Neural progenitor cell (in vitro differentiated cells): ENCODE results near the gene FHIP1A. TPM values are rescaled to one million over a fixed set of nuclear protein-coding genes. Genes with fewer than 3 reads are reported as not detected.

Experiments
- DNase-seq: peaks from one replicate; pipeline ENCODE4 v3.0.0-alpha.2; 2016; ENCODE audit warnings: low spot score
- H2AFZ ChIP-seq: fragments of 200-600 bp; sonication (generic); replicated peaks from 2 replicates; pipeline ENCODE4 v1.6.1; 2016; ENCODE audit warnings: antibody characterized with exemption
- H3F3A ChIP-seq: fragments of 200-600 bp; sonication (generic); 2 replicates; pipeline ENCODE4 v1.6.1; 2016; ENCODE audit warnings: antibody characterized with exemption, low read depth
- H3K27ac ChIP-seq: fragments of 200-600 bp; sonication (generic); 2 replicates; pipeline ENCODE4 v1.5.1; 2016; ENCODE audit warnings: mild to moderate bottlenecking
- H3K27me3 ChIP-seq: fragments of 200-600 bp; sonication (generic); 2 replicates; pipeline ENCODE4 v1.6.1; 2016; ENCODE audit warnings: mild to moderate bottlenecking, moderate library complexity
- H3K36me3 ChIP-seq: fragments of 200-600 bp; sonication (generic); 2 replicates; pipeline ENCODE4 v1.5.1; 2016
- H3K4me1 ChIP-seq: fragments of 200-600 bp; sonication (generic); 2 replicates; pipeline ENCODE4 v1.6.1; 2016; ENCODE audit warnings: mixed run types
- H3K4me2 ChIP-seq: fragments of 200-600 bp; sonication (generic); 2 replicates; pipeline ENCODE4 v1.6.1; 2016
- H3K4me3 ChIP-seq: fragments of 200-600 bp; sonication (generic); 2 replicates; pipeline ENCODE4 v1.5.1; 2016
- H3K79me2 ChIP-seq: fragments of 200-600 bp; sonication (generic); 2 replicates; pipeline ENCODE4 v1.6.1; 2016; ENCODE audit warnings: low read depth
- H3K9ac ChIP-seq: fragments of 200-600 bp; sonication (generic); 2 replicates; pipeline ENCODE4 v1.6.1; 2016
- H3K9me3 ChIP-seq: fragments of 200-600 bp; sonication (generic); 2 replicates; pipeline ENCODE4 v1.5.1; 2016; ENCODE audit warnings: low read depth
- H4K20me1 ChIP-seq: fragments of 200-600 bp; sonication (generic); 2 replicates; pipeline ENCODE4 v1.6.1; 2016; ENCODE audit warnings: low read depth
- H3K27ac Mint-ChIP-seq: 3 replicates; pipeline ENCODE4 v1.8.0; 2021; ENCODE audit warnings: mixed read lengths
- H3K27me3 Mint-ChIP-seq: 2 replicates; pipeline ENCODE4 v1.8.0; 2022; ENCODE audit warnings: low read depth, mild to moderate bottlenecking, inconsistent platforms, moderate library complexity, mixed read lengths; ENCODE audit not compliant: insufficient read depth
- H3K36me3 Mint-ChIP-seq: 3 replicates; pipeline ENCODE4 v1.8.0; 2021; ENCODE audit warnings: mixed read lengths
- H3K4me1 Mint-ChIP-seq: 3 replicates; pipeline ENCODE4 v1.8.0; 2021; ENCODE audit warnings: mixed read lengths
- H3K4me3 Mint-ChIP-seq: 3 replicates; pipeline ENCODE4 v1.8.0; 2021; ENCODE audit warnings: mild to moderate bottlenecking, moderate library complexity, mixed read lengths
- H3K9me3 Mint-ChIP-seq: 3 replicates; pipeline ENCODE4 v1.8.0; 2020; ENCODE audit warnings: mixed read lengths
- CTCF ChIP-seq: fragments of 200-600 bp; sonication (generic); IDR thresholded peaks from 2 replicates; pipeline ENCODE4 v1.5.1; 2017; ENCODE audit warnings: antibody characterized with exemption, mild to moderate bottlenecking
- EZH2 ChIP-seq: fragments of 200-600 bp; sonication (generic); IDR thresholded peaks from 2 replicates; pipeline ENCODE4 v1.6.1; 2017; ENCODE audit warnings: antibody characterized with exemption, mild to moderate bottlenecking, moderate library complexity
- EZH2phosphoT487 ChIP-seq: fragments of 200-600 bp; sonication (generic); IDR thresholded peaks from 2 replicates; pipeline ENCODE4 v1.6.1; 2017; ENCODE audit warnings: antibody characterized with exemption
- total RNA-seq: library from RNA; depleted of rRNA; stranded (reverse); fragments of >200 nt; gene quantifications from 2 replicates; pipeline ENCODE4 v1.2.3, GENCODE V29; 2015; ENCODE audit warnings: low replicate concordance

FHIP1A gene
- total RNA-seq, 1 donor from 2014 or later: 25.7 TPM

DNA sequence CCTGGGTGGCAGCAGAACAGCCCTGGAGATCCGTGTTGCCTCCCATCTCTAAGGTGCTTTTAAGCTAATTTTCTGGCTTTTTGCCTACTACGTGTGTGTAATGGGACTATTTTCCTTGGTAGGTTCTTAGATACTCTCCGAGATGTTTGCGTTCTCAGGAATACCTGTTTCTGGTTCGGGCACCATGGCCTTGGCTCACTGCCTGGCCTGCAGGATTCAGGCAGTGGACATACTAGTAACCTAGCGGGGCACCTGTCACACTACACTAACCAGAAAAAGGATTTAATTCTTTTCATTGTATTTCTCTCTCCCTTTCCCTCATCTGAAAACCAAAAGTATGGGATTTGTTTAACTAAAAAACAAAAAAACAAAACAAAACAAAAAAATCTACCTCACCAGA, 29.2 kb downstream of the FHIP1A start:
- no peaks in the 10 kb centered on the region for H3K9me3 Mint-ChIP-seq
- no peaks in the 10 kb centered on the region for H3K36me3 Mint-ChIP-seq
- H4K20me1 ChIP-seq: no peaks in the 10 kb centered on the region
- no peaks in the 10 kb centered on the region for H3K27me3 ChIP-seq
- no peak overlapping the region for H3K4me2 ChIP-seq
- no peaks in the 10 kb centered on the region for H3K9me3 ChIP-seq
- H3F3A ChIP-seq: no peaks in the 10 kb centered on the region
- H3K27ac Mint-ChIP-seq: no peak overlapping the region
- H3K27ac ChIP-seq: no peak overlapping the region
- H3K79me2 ChIP-seq: no peaks in the 10 kb centered on the region
- H3K36me3 ChIP-seq: no peaks in the 10 kb centered on the region
- no peak overlapping the region for H3K4me3 Mint-ChIP-seq
- H2AFZ ChIP-seq: no peak overlapping the region
- H3K4me1 Mint-ChIP-seq: peaks cover 11% of the 10 kb centered on the region
- H3K9ac ChIP-seq: no peak overlapping the region
- H3K4me1 ChIP-seq: peaks cover 8% of the 10 kb centered on the region
- no peak for TF ChIP-seq CTCF
- no peak for TF ChIP-seq EZH2
- TF ChIP-seq EZH2phosphoT487: no peak
- H3K27me3 Mint-ChIP-seq: peaks cover 2% of the 10 kb centered on the region
- DNase-seq: no peak
- no peak overlapping the region for H3K4me3 ChIP-seq

- Histone ChIP-seq H3K27ac (no peak overlapping the region), H3K9me3 (no peaks in the 10 kb centered on the region), H3K27me3 (no peaks in the 10 kb centered on the region), H2AFZ (no peak overlapping the region), H3F3A (no peaks in the 10 kb centered on the region), H3K79me2 (no peaks in the 10 kb centered on the region), H3K4me1 (peaks cover 8% of the 10 kb centered on the region), H3K4me3 (no peak overlapping the region), H3K36me3 (no peaks in the 10 kb centered on the region), H3K9ac (no peak overlapping the region), H4K20me1 (no peaks in the 10 kb centered on the region), H3K4me2 (no peak overlapping the region)
- Mint-ChIP-seq H3K9me3 (no peaks in the 10 kb centered on the region), H3K4me1 (peaks cover 11% of the 10 kb centered on the region), H3K36me3 (no peaks in the 10 kb centered on the region), H3K27ac (no peak overlapping the region), H3K27me3 (peaks cover 2% of the 10 kb centered on the region), H3K4me3 (no peak overlapping the region)
- DNase-seq: no peak
- TF ChIP-seq CTCF (no peak), EZH2 (no peak), EZH2phosphoT487 (no peak)
Measured at GRCh38 chr4:151439320-151439719, 30.3 kb downstream of the FHIP1A start.

DNA sequence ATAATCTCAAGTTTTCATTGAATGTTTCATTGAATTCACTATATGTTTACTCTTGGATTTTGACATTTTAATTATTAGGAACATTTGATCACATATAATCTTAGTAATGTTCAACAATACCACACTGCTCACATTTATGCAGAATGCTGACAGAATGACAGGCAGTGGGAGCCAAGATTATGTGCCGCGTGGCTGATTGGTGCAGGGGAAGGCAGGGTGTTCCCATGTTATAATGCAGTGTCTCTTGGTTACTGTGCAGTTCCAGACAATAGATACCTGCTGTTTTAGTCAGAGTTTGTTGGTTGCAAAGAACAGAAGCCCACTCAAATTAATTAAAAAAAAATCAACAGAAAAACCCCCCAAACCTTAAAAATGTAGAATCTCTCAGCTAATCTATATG, 33.0 kb downstream of the FHIP1A start:
- Histone ChIP-seq H3K4me2 (no peak overlapping the region), H3K4me3 (no peak overlapping the region), H3K9ac (no peak overlapping the region), H3F3A (no peaks in the 10 kb centered on the region), H3K9me3 (no peaks in the 10 kb centered on the region), H2AFZ (no peak overlapping the region), H3K36me3 (no peaks in the 10 kb centered on the region), H3K4me1 (peaks cover 8% of the 10 kb centered on the region), H3K27me3 (no peaks in the 10 kb centered on the region), H3K79me2 (no peaks in the 10 kb centered on the region), H4K20me1 (no peaks in the 10 kb centered on the region), H3K27ac (no peak overlapping the region)
- H3K4me3 Mint-ChIP-seq: no peak overlapping the region
- peaks cover 2% of the 10 kb centered on the region for H3K27me3 Mint-ChIP-seq
- TF ChIP-seq EZH2: no peak
- TF ChIP-seq EZH2phosphoT487: no peak
- TF ChIP-seq CTCF: no peak
- H3K36me3 Mint-ChIP-seq: no peaks in the 10 kb centered on the region
- DNase-seq: no peak
- H3K4me1 Mint-ChIP-seq: peaks cover 11% of the 10 kb centered on the region
- H3K9me3 Mint-ChIP-seq: no peaks in the 10 kb centered on the region
- no peak overlapping the region for H3K27ac Mint-ChIP-seq

- Mint-ChIP-seq H3K4me1 (peaks cover 11% of the 10 kb centered on the region), H3K9me3 (no peaks in the 10 kb centered on the region), H3K4me3 (no peak overlapping the region), H3K36me3 (no peaks in the 10 kb centered on the region), H3K27ac (no peak overlapping the region), H3K27me3 (peaks cover 2% of the 10 kb centered on the region)
- H3K4me3 ChIP-seq: no peak overlapping the region
- no peaks in the 10 kb centered on the region for H3K27me3 ChIP-seq
- no peaks in the 10 kb centered on the region for H3K36me3 ChIP-seq
- H2AFZ ChIP-seq: no peak overlapping the region
- H3F3A ChIP-seq: no peaks in the 10 kb centered on the region
- no peaks in the 10 kb centered on the region for H3K79me2 ChIP-seq
- no peak overlapping the region for H3K4me2 ChIP-seq
- peaks cover 8% of the 10 kb centered on the region for H3K4me1 ChIP-seq
- H4K20me1 ChIP-seq: no peaks in the 10 kb centered on the region
- H3K9ac ChIP-seq: no peak overlapping the region
- TF ChIP-seq EZH2 (no peak), EZH2phosphoT487 (no peak), CTCF (no peak)
- no peak for DNase-seq
- no peak overlapping the region for H3K27ac ChIP-seq
- H3K9me3 ChIP-seq: no peaks in the 10 kb centered on the region
Measured at GRCh38 chr4:151443247-151443646, 34.3 kb downstream of the FHIP1A start.
